NOMO-1 (cell line): ENCODE data around the gene KCNE4.

Experiments used
- DNase-seq, 2 experiments: peaks; one replicate each; lab custom pipeline; 2025; ENCODE audit not compliant: unreplicated experiment in 2 of 2; lab: John Stamatoyannopoulos, UW

KCNE4 gene

DNA sequence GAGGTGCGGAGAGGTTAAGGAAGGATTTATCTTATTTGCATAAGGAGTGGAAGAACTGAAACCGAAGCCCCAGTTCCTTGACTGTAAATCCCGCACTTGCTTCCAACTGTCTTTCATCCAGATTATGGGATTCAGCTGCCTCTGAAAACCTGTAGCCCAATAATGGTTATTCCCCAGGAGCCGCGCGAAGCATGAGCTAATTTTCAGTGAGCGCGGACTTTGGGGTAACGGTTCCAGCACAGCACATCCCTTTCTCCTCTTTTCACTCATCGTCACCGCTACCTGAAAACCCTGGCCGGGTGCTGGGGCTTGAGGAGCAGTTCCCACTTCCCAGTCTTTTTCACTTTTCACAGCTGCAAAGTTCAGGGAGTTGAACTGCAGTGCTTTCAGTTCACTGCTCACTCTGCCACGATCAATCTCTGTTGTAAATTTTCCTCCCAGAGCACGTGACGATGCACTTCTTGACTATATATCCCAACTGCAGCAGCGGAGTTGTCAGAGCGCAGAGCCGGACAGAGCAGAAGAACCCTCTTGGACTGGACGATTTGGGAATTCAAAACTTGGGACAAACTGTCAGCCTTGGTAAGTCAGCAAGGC lies at the start of gene KCNE4:
TSS of gene KCNE4 (plus strand) at position 498 of the 597 bp plus-strand sequence. CDS start 641 bp downstream, outside the sequence.
- DNase-seq: no peak

GRCh38 chr2:223003191-223003590 lies 48.8 kb upstream of the KCNE4 start:
- DNase-seq: no peak

DNA sequence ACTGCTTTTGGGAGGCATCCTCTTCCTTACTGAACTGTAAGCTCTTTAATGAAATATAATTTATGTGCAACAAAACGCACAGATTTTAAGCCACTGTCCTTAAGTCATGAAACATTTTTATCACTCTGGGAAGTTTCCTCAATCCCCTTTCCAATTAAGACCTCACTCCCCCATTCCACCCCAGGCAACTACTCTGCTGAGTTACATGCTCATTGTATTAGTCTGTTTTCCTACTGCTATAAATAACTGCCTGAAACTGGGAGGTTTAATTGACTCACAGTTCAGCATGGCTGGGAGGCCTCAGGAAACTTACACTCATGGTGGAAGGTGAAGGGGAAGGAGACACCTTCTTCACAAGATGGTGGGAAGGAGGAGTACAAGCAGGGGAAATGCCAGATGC lies 46.5 kb upstream of the KCNE4 start:
- no peak for DNase-seq

GRCh38 chr2:223007531-223007930 lies 44.5 kb upstream of the KCNE4 start:
- no peak for DNase-seq

GRCh38 chr2:223008162-223008561 lies 43.8 kb upstream of the KCNE4 start:
- no peak for DNase-seq

- no peak for DNase-seq
These were observed 43.0 kb upstream of the KCNE4 start for GRCh38 chr2:223008956-223009355.

- no peak for DNase-seq
These were observed 41.3 kb upstream of the KCNE4 start for GRCh38 chr2:223010641-223011040.

DNA sequence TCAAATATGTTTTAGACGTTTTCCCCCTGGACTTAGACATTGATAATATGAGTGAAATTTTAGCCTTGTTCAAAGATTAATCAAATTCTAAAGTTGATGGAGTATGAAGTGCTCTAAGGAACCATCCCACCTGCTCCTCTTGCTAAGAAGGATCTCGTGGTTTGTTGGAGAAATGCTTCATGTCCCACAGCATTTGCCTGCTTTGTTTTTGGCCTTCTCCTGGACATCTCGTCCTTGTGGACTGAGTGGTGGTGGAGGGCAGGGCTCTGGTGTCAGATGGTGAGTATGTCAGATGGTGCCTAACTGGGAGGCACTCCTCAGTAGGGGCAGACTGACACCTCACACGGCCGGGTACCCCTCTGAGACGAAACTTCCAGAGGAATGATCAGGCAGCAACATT lies 39.7 kb upstream of the KCNE4 start:
- DNase-seq: no peak

GRCh38 chr2:223019390-223019930 lies 32.5 kb upstream of the KCNE4 start:
- no peak for DNase-seq

DNA sequence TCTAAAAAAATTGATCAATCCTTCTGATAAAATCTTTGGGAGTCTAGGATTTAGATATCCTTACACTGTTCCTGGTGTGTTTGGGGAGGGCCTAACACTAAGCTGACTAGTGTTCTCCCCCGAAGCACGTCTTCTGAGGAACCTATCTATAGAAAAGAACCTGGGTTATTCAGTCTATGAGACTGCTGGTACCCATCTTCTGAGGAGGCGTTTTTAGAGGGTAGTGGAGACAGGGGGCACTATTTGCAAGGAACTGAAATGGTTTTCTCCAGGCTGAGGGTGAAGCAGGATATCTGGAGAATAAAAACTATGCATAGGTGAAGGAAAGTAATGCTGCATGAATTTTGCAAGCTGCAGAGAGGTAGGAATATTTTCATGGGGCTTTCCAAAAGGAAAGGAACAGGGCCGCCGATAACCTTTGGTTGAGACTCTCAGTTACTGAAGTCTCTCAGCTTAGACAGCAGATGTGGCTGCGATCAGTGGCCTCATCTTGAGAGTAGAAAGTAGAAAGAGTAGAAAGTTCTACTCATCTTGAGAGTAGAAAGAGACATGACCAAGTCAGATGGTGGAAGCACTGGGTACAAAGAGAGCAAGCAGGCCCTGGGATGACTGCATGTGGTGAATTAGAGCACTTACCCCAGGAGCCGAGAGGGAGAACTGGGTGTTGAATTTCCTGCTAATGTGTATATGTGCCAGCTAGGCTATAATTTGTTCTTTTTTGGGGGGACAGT lies 31.8 kb upstream of the KCNE4 start:
- no peak for DNase-seq

GRCh38 chr2:223020971-223021675 lies 30.9 kb upstream of the KCNE4 start:
- no peak for DNase-seq

DNA sequence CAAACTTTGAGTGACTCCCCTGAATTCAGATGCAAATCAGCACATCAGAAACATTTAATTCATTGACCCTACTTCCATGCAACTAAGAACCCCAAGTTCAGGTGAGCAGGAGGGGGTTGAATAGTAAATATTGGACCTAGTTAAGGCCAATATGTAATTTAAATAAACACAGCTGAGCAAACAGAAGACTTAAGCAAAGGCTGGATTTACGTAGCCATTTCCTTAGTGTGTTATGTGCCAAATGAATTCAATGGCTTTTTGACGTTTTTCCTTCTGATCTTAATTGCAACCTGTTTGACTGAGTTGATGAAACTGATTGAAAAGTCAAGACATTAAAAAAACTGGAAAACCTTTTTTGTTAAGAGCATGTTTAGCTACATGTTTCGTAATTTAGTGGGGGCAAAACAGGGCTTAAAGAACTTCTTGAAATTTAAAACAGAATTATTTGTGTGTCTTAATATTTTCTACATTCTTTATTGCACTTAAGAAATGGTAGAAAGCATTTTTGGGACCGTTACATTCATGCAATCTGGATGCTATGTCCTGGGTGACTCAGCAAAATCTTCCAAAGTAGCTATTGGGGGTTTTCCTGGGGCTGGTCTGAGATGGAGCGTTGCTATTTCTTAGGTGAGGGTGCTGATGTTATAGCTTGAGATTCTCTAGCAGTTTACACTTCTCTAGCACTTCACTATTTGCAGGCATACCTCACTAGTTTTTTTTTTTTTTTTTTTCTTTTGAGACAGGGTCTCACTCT lies 25.5 kb upstream of the KCNE4 start:
- no peak for DNase-seq

DNA sequence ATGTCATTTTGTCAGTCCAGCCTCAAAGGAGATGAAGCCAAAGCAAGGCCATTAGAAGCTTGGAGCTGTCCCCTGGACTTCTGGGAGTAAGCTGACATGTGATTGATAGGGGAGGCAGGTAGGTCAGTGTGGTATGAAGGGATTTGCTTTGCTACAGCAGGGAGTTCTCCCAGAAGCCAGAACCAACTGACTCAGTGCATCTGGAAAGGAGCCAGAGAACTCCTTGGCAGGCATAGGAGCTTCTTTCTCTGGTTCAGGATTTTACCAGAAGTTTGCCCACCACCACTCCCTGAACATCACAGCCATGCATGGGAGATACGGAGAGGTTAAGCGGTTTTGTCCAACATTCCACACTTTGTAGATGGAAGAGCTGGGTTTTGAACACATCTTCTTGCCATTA lies 24.5 kb upstream of the KCNE4 start:
- no peak for DNase-seq

DNA sequence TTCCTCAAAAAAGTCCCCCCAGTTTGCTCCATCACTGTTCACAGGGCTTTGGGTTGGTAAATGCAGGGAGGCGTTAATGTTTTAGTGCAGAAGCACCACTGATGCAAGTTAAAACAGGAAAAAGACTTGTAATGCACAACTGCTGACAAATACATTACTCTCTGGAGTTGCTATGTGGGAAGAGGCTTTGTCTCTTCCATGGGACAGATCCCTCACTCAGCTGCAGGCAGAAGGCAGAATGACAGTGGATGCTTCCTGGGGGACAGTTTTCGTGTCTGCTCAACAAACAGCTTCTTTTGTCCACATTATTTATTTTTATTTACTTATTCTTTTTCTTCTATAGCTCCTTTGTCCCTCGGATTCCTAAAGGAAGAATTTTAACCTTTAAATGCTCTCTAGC lies 22.7 kb upstream of the KCNE4 start:
- DNase-seq: no peak

- DNase-seq: no peak
These were observed 19.5 kb upstream of the KCNE4 start for GRCh38 chr2:223032187-223033142.

DNA sequence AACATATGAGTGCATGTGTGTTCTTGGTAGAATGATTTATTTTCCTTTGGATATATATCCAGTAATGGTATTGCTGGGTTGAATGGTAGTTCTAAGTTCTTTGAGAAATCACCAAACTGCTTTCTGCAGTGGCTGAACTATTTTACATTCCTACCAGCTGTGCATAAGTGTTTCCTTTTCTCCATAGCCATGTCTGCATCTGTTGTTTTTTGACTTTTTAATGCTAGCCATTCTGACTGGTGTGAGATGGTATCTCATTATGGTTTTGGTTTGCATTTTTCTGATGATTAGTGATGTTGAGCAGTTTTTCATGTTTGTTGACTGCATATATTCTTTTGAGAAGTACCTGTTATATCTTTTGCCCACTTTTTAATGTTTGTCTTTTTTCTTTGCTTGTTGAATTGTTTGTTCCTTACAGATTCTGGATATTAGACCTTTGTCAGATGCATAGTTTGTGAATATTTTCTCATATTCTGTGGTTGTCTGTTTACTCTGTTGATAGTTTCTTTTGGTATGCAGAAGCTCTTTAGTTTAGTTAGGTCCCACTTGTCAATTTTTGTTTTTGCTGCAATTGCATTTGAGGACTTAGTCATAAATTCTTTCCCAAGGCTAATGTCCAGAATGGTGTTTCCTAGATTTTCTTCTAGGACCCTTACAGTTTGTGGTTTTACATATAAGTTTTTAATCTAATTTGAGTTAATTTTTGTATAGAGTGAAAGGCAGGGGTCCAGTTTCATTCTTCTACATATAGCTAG lies 17.6 kb upstream of the KCNE4 start:
- DNase-seq: no peak

DNA sequence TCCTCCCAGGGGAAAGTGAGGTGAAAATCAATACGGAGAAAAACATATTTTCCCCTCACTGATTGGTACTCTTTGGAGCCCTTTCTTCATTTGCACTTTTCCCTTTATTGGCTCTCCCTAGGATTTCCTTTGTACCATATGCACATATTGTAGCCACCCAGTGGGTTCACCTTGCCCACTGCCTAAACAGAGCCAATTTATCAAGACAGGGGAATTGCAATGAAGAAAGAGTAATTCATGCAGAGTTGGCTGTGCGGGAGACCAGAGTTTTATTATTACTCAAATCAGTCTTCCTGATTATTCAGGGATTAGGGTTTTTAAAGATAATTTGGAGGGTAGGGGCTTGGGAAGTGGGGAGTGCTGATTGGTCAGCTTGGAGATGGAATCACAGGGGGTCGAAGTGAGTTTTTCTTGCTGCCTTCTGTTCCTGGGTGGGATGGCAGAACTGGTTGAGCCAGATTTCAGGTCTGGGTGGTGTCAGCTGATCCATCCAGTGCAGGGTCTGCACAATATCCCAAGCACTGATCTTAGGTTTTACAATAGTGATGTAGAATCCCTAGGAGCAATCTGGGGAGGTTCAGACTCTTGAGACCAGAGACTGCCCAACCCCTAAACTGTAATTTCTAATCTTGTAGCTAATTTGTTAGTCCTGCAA lies 15.1 kb upstream of the KCNE4 start:
- no peak for DNase-seq

GRCh38 chr2:223037445-223037800 lies 14.6 kb upstream of the KCNE4 start:
- no peak for DNase-seq

GRCh38 chr2:223039618-223040017 lies 12.4 kb upstream of the KCNE4 start:
- DNase-seq: no peak
